Keratinocyte (primary cell): ENCODE data around the gene ARHGAP22.

ENCODE experiments used
- EZH2 ChIP-seq: IDR thresholded peaks from one replicate; pipeline ENCODE4 v1.6.1; 2012; ENCODE audit warnings: inconsistent platforms, mild to moderate bottlenecking, low read length, moderate library complexity
- TF ChIP-seq, protein P1 (sequence below), 3 experiments: IDR thresholded peaks in 1 of 3; conservative IDR thresholded peaks in 1 of 3; optimal IDR thresholded peaks in 1 of 3; 2 replicates in 2 of 3; 3 replicates in 1 of 3; pipeline versions ENCODE3 to v1.5.1; 2011; ENCODE audit warnings: low read length in 3 of 3, mild to moderate bottlenecking in 3 of 3, moderate library complexity in 2 of 3, control low read depth in 1 of 3, inconsistent platforms in 1 of 3; ENCODE audit not compliant: insufficient read depth in 2 of 3; ENCODE audit errors: extremely low read depth in 1 of 3

DNA sequence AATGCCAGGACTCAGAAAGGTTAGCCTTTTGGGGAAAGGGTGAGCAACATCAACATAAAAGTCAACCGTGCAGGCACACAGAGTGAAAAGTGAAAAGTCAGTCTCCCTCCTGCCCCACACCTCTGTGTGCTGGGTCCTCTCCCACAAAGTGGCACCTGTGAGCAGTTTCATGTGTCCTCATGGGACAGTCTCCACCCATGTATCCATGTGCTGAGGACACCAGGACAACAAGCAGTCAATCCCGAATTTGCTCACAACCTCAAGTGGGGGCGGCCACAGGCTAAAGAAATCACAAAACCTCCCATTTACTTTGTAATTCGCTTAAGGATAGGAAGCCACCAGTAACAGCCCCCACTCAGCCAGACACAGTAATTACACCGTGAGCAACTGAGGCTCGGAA is 97.4 kb downstream of the ARHGAP22 start:
- TF ChIP-seq, protein P1, sequence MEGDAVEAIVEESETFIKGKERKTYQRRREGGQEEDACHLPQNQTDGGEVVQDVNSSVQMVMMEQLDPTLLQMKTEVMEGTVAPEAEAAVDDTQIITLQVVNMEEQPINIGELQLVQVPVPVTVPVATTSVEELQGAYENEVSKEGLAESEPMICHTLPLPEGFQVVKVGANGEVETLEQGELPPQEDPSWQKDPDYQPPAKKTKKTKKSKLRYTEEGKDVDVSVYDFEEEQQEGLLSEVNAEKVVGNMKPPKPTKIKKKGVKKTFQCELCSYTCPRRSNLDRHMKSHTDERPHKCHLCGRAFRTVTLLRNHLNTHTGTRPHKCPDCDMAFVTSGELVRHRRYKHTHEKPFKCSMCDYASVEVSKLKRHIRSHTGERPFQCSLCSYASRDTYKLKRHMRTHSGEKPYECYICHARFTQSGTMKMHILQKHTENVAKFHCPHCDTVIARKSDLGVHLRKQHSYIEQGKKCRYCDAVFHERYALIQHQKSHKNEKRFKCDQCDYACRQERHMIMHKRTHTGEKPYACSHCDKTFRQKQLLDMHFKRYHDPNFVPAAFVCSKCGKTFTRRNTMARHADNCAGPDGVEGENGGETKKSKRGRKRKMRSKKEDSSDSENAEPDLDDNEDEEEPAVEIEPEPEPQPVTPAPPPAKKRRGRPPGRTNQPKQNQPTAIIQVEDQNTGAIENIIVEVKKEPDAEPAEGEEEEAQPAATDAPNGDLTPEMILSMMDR (optimal IDR thresholded peaks at IDR 0.05 in 1 of 3, IDR thresholded peaks at IDR 0.05 in 1 of 3, conservative IDR thresholded peaks at IDR 0.05 in 1 of 3; ENCODE audit: extremely low read depth in 1 of 3, insufficient read depth in 2 of 3, low read length in 3 of 3): no peak
- no peak for TF ChIP-seq EZH2
